HG02798 (cell line): ENCODE data around the gene SH3D19.

Experiments used
- ATAC-seq: cut with Tn5 transposase; IDR thresholded peaks from one replicate; pipeline ENCODE4 v1.9.1; 2021; ENCODE audit warnings: mild to moderate bottlenecking; ENCODE audit not compliant: unreplicated experiment, poor library complexity

The SH3D19 gene

DNA sequence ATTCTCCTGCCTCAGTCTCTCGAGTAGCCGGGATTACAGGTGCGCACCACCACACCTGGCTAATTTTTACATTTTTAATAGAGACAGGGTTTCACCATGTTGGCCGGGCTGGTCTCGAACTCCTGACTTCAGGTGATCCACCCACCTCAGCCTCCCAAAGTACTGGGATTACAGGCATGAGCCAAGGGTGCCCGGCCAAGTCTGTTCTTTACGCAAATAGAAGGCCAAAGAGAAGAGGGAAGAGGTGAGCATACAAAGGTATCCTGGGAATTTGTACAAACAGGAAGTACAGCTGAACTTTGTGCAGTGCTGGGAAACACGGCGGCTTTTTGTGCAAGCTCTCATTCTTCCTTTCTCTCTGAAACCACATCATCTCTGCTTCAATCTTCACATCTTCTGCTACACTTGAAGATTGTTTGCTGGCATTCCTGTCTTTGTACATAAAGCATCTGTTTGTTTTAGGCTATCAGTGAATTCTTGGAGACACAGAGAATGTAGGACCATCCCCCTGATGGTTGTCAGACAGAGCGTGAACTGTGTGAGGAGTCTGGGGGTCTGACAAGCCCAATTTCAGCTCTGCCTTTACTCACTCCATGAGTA is 120.4 kb downstream of the SH3D19 start:
- ATAC-seq: no peak

DNA sequence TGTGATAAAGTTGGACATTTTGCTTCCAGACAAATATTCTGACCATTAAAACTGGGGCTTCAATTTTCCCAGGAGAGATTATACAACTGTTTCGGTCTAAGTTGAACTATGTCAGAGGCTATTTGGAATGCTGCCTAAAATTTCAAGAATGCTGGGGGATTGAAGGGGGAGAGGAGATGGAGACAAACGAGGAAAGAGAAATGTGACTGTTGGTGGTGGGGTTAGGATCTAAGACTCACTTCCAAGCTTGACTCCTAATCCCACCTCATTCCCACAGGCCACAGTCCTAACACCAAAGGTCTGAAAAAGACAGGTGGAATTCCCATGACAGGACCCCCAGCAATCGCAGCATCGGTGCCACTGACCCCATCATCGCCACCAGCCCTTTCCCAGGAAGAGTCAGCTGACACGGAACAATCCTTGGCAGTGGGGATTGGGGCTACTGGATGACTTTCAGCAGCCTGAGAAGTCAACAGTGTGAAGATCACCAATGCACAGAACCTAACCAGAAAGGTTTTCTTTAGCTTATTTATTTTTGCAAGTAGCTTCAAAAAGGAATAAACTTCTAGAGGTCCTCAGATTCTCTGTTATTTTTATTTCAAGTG is 122.5 kb downstream of the SH3D19 start:
- ATAC-seq: no peak

DNA sequence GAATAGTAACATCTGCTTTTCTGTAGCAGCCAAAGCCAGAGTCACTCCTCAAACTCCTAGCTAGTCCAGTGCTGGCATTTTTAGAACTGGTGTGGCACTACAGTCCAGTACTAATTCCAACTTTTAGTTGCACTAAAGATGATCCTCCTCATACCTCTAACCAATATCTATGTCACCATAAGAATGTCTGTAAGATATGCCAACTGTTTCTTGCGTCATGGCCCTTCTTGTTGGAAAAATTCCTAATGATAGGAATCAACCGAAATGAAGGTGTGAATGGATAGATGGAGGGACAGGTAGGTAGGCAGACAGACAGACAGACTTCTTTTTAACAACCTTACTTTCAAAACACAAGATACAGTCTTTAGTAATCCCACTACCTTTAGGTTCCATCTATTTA is 123.0 kb downstream of the SH3D19 start:
- ATAC-seq: no peak

DNA sequence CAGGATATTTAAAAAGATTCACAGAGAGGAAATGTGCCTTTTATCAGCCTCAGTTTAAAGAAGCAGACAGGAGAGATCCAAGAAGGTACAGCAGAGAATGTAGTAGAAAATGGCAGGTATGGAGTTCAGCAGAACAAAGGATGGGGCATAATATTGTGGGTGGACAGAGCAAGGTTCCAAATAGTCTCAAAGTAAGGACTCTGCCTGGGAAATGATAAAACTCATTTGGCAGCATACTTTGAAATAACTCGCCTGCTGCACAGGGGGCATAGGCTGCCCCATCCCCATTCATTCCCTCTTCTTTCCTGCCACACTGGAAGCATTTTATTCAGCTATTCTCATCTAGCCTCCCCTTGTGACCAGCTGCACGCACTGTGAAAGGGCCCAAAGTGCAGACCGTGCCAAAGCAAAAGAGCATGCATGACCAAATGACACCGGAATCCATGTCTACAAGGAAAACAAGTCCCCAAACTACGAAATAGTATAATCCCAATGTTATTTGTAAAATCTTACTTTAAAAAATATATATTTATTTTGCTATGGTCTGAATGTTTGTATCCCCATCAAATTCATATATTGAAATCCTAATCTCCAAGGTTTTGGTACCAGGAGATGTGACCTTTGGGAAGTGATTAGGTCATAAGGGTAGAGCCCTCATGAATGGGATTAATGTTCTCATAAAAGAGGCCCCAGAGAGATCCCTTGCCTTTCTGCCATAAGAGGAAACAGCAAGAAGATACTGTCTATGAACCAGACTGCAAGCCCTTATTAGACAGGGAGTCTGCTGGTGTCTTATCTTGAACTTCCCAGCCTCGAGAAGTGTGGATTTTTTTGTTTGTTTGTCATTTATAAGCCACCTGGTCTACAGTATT is 125.8 kb downstream of the SH3D19 start:
- no peak for ATAC-seq

- ATAC-seq: no peak
Measured at GRCh38 chr4:151198748-151199147, 126.7 kb downstream of the SH3D19 start.

- ATAC-seq: no peak
Measured at GRCh38 chr4:151197247-151197646, 128.2 kb downstream of the SH3D19 start.

- ATAC-seq: no peak
Measured at GRCh38 chr4:151195801-151196200, 129.6 kb downstream of the SH3D19 start.

- no peak for ATAC-seq
Measured at GRCh38 chr4:151193414-151193813, 132.0 kb downstream of the SH3D19 start.

DNA sequence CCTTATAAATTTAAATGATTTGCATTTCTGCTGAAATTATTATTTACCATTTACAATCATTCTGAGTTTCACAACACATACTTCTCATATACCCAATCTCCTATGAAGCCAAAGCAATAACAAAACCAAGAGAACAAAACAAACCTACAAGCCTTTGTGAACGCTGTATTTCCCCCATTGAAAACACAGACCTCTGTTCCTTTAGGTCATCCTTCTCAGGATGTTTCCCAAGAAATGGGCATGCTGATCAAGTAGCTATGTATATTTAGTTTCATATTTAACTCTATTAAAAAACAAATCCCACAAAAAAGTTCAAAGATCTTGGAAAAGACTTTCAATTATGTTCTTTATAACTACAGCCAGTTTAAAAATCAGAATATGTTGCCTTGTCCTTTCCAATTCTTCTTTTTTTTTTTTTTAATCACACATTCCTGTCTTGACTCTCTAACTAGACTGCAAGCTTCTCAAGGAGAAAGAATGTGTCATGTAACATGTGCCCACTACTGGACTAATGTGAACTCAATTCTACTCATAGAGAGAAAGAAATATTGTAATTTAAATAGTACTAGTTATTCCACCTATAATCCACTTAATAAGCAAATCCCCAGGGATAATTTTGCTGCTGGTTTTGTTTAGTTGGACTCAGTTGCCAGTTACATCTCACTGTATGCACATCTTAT is 132.7 kb downstream of the SH3D19 start:
- ATAC-seq: no peak

- no peak for ATAC-seq
Measured at GRCh38 chr4:151184523-151185458, 140.6 kb downstream of the SH3D19 start.

DNA sequence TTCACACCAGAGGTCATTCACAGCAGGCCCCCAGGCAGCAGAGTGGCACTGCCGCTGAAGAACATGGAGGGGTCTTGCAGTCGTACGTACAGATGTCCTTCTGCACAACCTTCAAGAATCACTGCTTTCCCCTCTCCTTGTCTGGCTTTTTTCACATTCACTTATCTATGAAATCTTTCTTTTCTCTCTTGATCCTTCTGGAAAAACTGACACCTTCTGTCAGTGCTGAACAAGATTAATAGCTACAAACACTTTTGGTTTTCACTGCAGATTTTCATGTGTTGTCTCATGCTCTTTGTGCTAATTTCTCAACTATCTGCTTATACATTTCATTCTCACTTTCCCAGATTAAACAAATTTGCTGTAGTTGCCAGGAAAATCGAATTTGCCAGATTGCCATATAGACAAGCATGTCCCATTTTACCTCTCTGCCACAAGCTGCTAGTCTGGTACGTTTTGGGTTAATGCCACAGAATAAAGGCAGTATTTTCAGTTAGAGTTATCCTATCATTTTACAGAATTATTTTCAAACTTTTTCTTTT is 142.9 kb downstream of the SH3D19 start:
- ATAC-seq: no peak

- no peak for ATAC-seq
Measured at GRCh38 chr4:151176685-151177084, 148.7 kb downstream of the SH3D19 start.

DNA sequence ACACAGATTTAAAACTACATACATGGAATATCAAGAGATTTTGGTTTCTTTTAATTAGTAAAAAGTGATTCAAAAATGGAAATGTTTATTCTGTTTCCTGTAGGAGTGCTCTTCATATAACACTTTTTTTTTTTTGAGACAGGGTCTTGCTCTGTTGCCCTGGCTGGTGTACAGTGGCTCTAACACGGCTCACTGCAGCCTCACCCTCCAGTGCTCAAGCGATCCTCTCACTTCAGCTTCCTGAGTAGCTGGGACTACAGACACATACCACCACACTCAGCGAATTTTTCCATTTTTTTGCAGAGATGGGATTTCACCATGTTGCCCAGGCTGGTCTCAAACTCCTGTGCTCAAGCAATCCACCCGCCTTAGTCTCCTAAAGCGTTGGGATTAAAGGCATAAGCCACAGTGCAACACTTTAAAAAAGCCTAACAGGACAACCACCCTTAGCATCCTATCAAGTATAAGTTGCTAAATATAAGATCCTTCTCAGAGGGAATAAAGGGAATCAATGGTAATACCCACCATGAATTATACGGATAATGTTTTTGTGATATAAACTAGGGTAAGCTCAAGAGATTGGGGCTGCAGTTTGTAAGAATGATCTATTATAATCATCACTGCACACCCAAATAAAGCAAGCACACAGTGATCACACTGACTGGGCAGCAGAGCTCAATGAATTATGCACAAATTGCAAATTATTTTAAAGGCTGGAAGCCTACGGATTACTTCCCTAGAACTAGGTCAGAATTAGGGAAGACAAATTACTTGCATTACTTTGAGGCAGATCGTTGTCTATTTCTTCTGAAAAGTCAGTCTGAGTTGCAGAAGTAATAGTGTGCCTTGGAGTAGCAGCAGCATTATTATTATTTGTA is 149.4 kb downstream of the SH3D19 start:
- ATAC-seq: no peak

DNA sequence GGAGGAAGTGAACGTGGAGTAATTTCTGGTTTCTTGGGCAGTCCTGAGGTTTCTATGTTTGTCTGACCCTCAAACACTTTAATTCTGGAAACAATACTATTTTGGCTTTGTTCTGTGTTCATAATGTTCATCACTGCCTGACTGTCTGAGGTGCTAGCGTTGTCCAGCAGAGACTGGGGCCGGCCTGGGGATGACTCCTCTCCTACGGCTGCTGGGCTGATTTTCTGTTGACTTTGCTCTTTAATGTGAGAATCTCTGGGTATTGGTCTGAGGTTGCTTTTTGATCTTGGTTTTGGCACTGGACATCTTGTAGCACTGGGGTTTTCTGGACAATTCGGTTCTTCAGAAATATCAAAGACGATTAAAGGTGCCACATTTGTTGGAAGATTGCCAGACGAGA is 150.2 kb downstream of the SH3D19 start:
- ATAC-seq: no peak

- ATAC-seq: no peak
Measured at GRCh38 chr4:151174784-151175183, 150.6 kb downstream of the SH3D19 start.

GRCh38 chr4:151173871-151174270 is 151.5 kb downstream of the SH3D19 start:
- no peak for ATAC-seq

GRCh38 chr4:151169900-151170299 is 155.5 kb downstream of the SH3D19 start:
- no peak for ATAC-seq

DNA sequence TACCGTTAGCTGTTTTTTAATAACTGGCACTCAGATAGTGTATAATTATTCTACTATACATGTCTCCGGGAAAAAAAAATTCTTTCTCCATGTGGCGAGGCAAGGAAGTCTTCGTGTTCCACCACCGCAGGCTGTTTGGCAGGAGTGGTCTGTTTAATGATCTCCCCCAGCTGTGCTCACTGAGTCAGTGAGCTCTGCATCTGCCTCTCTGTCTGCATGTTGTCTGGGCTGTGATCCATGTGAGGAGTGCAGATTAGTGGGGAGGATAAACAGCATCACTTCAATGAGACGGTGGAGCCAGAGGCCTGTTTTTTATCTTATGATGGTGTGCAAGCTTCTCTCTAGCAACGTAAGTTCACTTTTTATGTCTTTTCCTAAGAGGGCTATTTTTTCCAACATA is 156.2 kb downstream of the SH3D19 start:
- ATAC-seq: no peak

DNA sequence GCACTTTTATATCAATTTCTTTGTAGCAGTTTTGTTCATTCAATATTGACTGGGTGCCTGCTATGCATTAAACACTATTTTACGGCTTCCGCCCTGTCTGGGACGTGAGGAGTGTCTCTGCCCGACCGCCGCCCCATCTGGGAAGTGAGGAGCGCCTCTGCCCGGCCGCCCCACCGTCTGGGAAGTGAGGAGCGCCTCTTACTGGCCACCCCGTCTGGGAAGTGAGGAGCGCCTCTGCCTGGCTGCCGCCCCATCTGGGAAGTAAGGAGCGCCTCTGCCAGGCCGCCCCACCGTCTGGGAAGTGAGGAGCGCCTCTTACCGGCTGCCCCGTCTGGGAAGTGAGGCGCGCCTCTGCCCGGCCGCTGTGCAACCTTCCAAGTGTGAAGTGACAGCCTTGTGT is 157.8 kb downstream of the SH3D19 start:
- no peak for ATAC-seq
